Measurements from ENCODE around the gene ARHGAP42. TPM values are rescaled to one million over a fixed set of nuclear protein-coding genes. Genes with fewer than 3 reads are reported as not detected.
A peak's percentile ranks its signal among the peaks of the same experiment; 100 is the strongest.

Gene ARHGAP42
- total and polyA plus RNA-seq, 2 experiments from 2014 or later, result 0.74 to 2.7 TPM

DNA sequence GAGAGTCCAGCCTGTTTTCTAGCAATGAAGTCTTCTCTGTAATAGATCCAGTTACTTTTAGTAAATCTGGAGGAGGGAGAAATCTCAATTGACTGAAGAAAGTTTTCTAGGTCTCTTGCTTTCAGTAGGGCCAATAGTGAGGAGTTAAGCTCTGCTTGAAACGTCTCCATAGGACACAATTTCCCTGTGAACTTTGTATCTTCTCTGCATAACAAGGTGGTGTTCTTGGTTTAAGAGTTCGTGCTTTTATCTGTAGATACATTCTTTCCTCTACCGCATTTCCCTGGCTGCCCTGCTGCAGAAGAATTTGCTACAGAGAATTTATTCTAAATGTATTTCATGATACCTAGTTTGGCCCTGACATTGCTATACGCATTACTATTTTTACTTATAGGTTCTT lies 183.1 kb downstream of the ARHGAP42 start:
- H3K36me3 ChIP-seq (ENCODE audit: low read depth), result no peaks in the 10 kb centered on the region
- H3K27me3 ChIP-seq (replicated peaks; ENCODE audit: insufficient read depth), result no peaks in the 10 kb centered on the region
- peaks cover 4% of the 10 kb centered on the region; the same call in 1 of the 2 replicates for H3K4me1 ChIP-seq (ENCODE audit: insufficient read depth)
- no peak overlapping the region for H2AFZ ChIP-seq
- no peaks in the 10 kb centered on the region for H3K9me2 ChIP-seq (ENCODE audit: insufficient read depth)
- H4K20me1 ChIP-seq (ENCODE audit: insufficient read depth), result no peaks in the 10 kb centered on the region
- no peak overlapping the region for H3K27ac ChIP-seq
- in situ Hi-C loops (cut with MboI), result loop anchor here (25.0 kb wide), 1 partner anchor 1533 kb away; no protein-coding TSS in a partner anchor
- 87 to 89% methylated on average over 4 of the region's 4 CpGs for WGBS, 2 experiments (ENCODE audit: low coverage in 1 of 2, low lambda C conversion rate in 2 of 2, missing lambda C conversion rate in 2 of 2)
- no peaks in the 10 kb centered on the region for H3K9me3 ChIP-seq (ENCODE audit: low read depth)
- no peak overlapping the region for H3K4me2 ChIP-seq (ENCODE audit: unreplicated experiment)
- no peak overlapping the region for H3K4me3 ChIP-seq
- no peak for DNase-seq
- H3F3A ChIP-seq (ENCODE audit: insufficient read depth), result no peaks in the 10 kb centered on the region
- TF ChIP-seq EZH2 (IDR thresholded peaks at IDR 0.05; ENCODE audit: insufficient read depth, poor library complexity, severe bottlenecking), result no peak
- TF ChIP-seq EZH2phosphoT487 (IDR thresholded peaks at IDR 0.05; ENCODE audit: insufficient read depth, low read depth), result no peak
- H3K79me2 ChIP-seq (ENCODE audit: insufficient read depth), result no peaks in the 10 kb centered on the region
- H3K9ac ChIP-seq, result no peak overlapping the region

GRCh38 chr11:100872951-100873740 lies 186.1 kb downstream of the ARHGAP42 start:
- in situ Hi-C loops (cut with MboI), result loop anchor here (25.0 kb wide), 1 partner anchor 1536 kb away; no protein-coding TSS in a partner anchor
- Histone ChIP-seq H3K27ac (no peak overlapping the region), H3K9me3 (ENCODE audit: low read depth) (no peaks in the 10 kb centered on the region)

GRCh38 chr11:100874203-100874602 lies 187.1 kb downstream of the ARHGAP42 start:
- Histone ChIP-seq H3K79me2 (ENCODE audit: insufficient read depth) (no peaks in the 10 kb centered on the region), H3K27me3 (replicated peaks; ENCODE audit: insufficient read depth) (no peaks in the 10 kb centered on the region), H3K9ac (no peak overlapping the region), H4K20me1 (ENCODE audit: insufficient read depth) (no peaks in the 10 kb centered on the region), H3F3A (ENCODE audit: insufficient read depth) (peaks cover 29% of the 10 kb centered on the region), H3K27ac (no peak overlapping the region), H3K9me3 (ENCODE audit: low read depth) (no peaks in the 10 kb centered on the region), H3K4me1 (ENCODE audit: insufficient read depth) (peaks cover 37% of the 10 kb centered on the region), H2AFZ (no peak overlapping the region), H3K9me2 (ENCODE audit: insufficient read depth) (no peaks in the 10 kb centered on the region), H3K4me3 (no peak overlapping the region), H3K4me2 (ENCODE audit: unreplicated experiment) (no peak overlapping the region), H3K36me3 (ENCODE audit: low read depth) (no peaks in the 10 kb centered on the region)
- TF ChIP-seq EZH2phosphoT487 (IDR thresholded peaks at IDR 0.05; ENCODE audit: insufficient read depth, low read depth), result no peak
- TF ChIP-seq EZH2 (IDR thresholded peaks at IDR 0.05; ENCODE audit: insufficient read depth, poor library complexity, severe bottlenecking), result no peak
- DNase-seq, result no peak
- 89 to 95% methylated on average over 4 of the region's 4 CpGs for WGBS, 2 experiments (ENCODE audit: low coverage in 1 of 2, low lambda C conversion rate in 2 of 2, missing lambda C conversion rate in 2 of 2)
- in situ Hi-C loops (cut with MboI), result loop anchor here (25.0 kb wide), 1 partner anchor 1537 kb away; no protein-coding TSS in a partner anchor

More at GRCh38 chr11:100872951-100873740, 186.1 kb downstream of the ARHGAP42 start:
- Histone ChIP-seq H3K36me3 (ENCODE audit: low read depth) (no peaks in the 10 kb centered on the region), H3K79me2 (ENCODE audit: insufficient read depth) (no peaks in the 10 kb centered on the region), H3K27me3 (replicated peaks; ENCODE audit: insufficient read depth) (no peaks in the 10 kb centered on the region), H3K4me2 (ENCODE audit: unreplicated experiment) (no peak overlapping the region), H3K9ac (no peak overlapping the region), H3F3A (ENCODE audit: insufficient read depth) (peaks cover 24% of the 10 kb centered on the region), H3K4me3 (no peak overlapping the region), H3K9me2 (ENCODE audit: insufficient read depth) (no peaks in the 10 kb centered on the region), H4K20me1 (ENCODE audit: insufficient read depth) (no peaks in the 10 kb centered on the region), H3K4me1 (ENCODE audit: insufficient read depth) (peaks cover 27% of the 10 kb centered on the region), H2AFZ (no peak overlapping the region)
- DNase-seq, result peak; percentile 12
- TF ChIP-seq EZH2 (IDR thresholded peaks at IDR 0.05; ENCODE audit: insufficient read depth, poor library complexity, severe bottlenecking), result no peak
- no peak for TF ChIP-seq EZH2phosphoT487 (IDR thresholded peaks at IDR 0.05; ENCODE audit: insufficient read depth, low read depth)
- WGBS, 2 experiments (ENCODE audit: low coverage in 1 of 2, low lambda C conversion rate in 2 of 2, missing lambda C conversion rate in 2 of 2), result 89 to 94% methylated on average over 3 of the region's 3 CpGs

DNA sequence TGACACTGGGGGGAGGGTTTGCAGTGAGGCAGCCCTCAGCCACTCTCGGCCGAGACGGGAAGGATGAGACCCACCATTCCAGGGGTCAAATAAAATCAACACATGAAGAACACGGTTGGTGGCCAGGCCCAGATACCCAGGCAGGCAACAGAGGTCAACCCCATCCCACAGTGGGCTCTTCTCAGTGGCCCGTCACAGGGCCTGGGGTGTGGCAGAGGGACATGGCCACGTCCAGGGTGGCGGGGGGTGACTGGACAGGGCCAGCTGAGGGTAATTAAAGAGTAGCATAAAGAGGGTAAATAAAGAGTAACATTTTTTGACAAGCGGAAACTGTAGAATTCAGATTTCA lies 188.4 kb downstream of the ARHGAP42 start:
- no peak for DNase-seq
- Histone ChIP-seq H3K36me3 (ENCODE audit: low read depth) (no peaks in the 10 kb centered on the region), H3K27me3 (replicated peaks; ENCODE audit: insufficient read depth) (no peaks in the 10 kb centered on the region), H3F3A (ENCODE audit: insufficient read depth) (peaks cover 31% of the 10 kb centered on the region), H3K9ac (no peak overlapping the region), H3K9me2 (ENCODE audit: insufficient read depth) (no peaks in the 10 kb centered on the region), H3K9me3 (ENCODE audit: low read depth) (no peaks in the 10 kb centered on the region), H3K27ac (no peak overlapping the region), H3K79me2 (ENCODE audit: insufficient read depth) (no peaks in the 10 kb centered on the region), H2AFZ (0 out of 2 replicates have a peak overlapping the region, but pooled peaks have one; percentile 3), H3K4me2 (ENCODE audit: unreplicated experiment) (no peak overlapping the region), H4K20me1 (ENCODE audit: insufficient read depth) (no peaks in the 10 kb centered on the region), H3K4me3 (no peak overlapping the region), H3K4me1 (ENCODE audit: insufficient read depth) (peaks cover 38% of the 10 kb centered on the region)
- in situ Hi-C loops (cut with MboI), result no loop called here
- WGBS, 2 experiments (ENCODE audit: low coverage in 1 of 2, low lambda C conversion rate in 2 of 2, missing lambda C conversion rate in 2 of 2), result 82 to 91% methylated on average over 8 of the region's 8 CpGs
- TF ChIP-seq EZH2phosphoT487 (IDR thresholded peaks at IDR 0.05; ENCODE audit: insufficient read depth, low read depth) (no peak), EZH2 (IDR thresholded peaks at IDR 0.05; ENCODE audit: insufficient read depth, poor library complexity, severe bottlenecking) (no peak)
